Measurements from ENCODE around the gene HS1BP3.

The HS1BP3 gene

DNA sequence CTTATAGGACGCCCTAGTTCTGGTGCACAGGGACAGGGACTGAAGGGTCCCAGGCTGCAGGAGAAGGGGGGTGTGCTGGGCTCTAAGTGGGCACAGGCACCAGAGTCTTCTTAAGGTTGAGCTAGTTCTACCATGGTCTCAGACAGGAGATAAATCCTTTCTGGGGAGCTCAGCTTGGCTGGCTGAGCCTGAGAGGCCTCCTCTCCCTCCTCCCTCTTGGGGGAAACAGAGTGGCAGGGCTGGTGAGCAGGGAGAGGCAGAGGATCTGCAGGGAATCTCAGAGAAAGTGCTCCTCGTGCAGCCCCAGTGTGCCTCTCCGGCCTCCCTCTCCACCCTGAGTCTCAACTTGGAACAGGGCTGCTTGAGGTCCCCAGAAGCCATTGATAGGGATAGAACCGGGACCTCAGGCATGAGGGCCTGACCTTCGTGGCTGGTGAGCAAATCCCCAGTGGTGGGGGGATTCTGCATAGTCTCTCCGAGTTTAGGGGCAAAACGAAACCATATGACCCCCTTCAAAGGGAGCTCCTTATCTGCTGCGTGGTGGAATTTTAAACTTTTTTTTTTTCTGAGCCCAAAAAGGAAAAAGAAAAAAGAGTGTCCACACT lies 18.1 kb upstream of the HS1BP3 start:
- ATAC-seq (no peak), DNase-seq (ENCODE audit: low spot score in 2 of 2) (no peak)
- Mint-ChIP-seq H3K4me1 (peaks cover 25% of the 10 kb centered on the region), H3K4me3 (no peak overlapping the region), H3K9me3 (no peaks in the 10 kb centered on the region), H3K36me3 (peaks cover 6% of the 10 kb centered on the region), H3K27ac (no peak overlapping the region)

DNA sequence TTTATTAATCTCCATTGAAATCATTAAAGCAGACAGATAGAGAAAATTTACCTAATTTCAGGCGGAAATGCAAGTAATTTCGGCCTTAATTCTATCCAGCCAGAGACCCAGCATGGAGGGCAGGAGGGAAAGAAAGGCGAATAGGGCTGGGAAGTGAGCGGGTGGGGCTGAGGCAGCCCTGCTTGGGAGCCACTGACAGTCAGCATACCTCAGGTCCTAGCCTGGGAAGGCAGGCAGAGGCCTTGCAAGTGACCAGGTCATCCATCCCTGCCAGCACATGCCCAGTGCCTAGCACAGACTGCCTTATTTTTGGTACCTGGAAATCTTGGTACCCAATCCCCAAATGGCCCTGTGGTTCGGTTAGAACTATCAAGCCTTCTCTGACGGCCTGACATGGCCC lies 17.6 kb upstream of the HS1BP3 start:
- ATAC-seq (no peak), DNase-seq (ENCODE audit: low spot score in 2 of 2) (no peak)
- Mint-ChIP-seq H3K9me3 (no peaks in the 10 kb centered on the region), H3K36me3 (peaks cover 6% of the 10 kb centered on the region), H3K4me1 (peaks cover 25% of the 10 kb centered on the region), H3K27ac (no peak overlapping the region), H3K4me3 (peak overlapping the region; percentile 22)

DNA sequence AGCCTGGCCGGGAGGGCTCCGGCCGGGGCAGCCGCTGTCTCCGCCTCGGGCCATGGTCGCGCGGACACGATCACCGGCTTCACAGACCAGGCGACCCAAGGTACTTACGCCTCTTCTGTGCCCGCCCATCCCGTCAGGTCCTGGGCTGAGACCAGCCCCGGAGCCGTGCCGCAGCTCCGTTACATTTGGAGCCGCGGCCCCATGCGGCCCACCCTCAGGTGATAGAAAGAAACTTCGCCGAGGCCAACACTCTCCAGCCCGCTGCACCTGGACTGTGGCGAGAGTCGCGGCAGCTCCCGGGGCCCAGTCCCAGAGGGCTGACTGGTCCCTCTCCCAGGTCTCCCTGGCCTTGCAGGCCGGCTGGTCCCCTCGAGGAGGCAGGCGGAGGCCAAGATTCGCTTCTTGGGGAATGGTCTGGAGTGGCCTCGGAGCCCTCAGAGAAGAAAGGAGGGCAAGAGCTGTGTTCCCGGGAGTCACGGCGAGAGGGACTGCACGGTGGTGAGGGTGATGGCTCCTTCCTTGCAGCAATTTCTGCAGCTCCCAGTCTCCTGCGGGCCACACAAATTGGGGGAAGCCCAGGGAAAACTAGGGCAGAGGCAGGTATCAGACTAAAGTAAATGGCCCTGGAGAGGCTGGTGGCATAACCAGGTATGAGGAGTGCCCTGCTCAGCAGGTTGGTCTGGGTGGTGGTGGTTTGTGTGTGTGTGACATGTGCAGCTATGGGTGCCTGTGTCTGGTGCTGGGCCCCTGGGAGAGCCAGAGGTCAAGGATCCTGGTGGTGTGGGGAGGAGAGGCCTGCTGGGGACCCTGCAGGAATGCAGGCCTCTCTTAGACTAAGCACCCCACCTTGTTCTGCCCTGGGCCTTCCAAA lies 16.9 kb upstream of the HS1BP3 start:
- Mint-ChIP-seq H3K4me1 (peaks cover 25% of the 10 kb centered on the region), H3K36me3 (peaks cover 6% of the 10 kb centered on the region), H3K9me3 (no peaks in the 10 kb centered on the region), H3K4me3 (peak overlapping the region; percentile 22), H3K27ac (no peak overlapping the region)
- ATAC-seq (no peak), DNase-seq (ENCODE audit: low spot score in 2 of 2) (no peak)

DNA sequence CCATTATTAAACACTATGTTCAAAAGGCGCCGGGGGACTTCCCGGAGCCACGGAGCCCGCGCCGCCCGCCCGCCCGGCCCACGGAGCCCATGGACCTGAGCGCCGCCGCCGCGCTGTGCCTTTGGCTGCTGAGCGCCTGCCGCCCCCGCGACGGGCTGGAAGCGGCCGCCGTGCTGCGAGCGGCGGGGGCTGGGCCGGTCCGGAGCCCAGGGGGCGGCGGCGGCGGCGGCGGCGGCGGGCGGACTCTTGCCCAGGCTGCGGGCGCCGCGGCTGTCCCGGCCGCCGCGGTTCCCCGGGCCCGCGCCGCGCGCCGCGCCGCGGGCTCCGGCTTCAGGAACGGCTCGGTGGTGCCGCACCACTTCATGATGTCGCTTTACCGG lies 16.2 kb upstream of the HS1BP3 start:
- peaks cover 6% of the 10 kb centered on the region for H3K36me3 Mint-ChIP-seq
- ATAC-seq (peak; percentile 35), DNase-seq (ENCODE audit: low spot score in 2 of 2) (no peak)
- H3K27ac Mint-ChIP-seq = no peak overlapping the region
- H3K9me3 Mint-ChIP-seq = no peaks in the 10 kb centered on the region
- H3K4me3 Mint-ChIP-seq = peak overlapping the region; percentile 71
- peaks cover 23% of the 10 kb centered on the region for H3K4me1 Mint-ChIP-seq

DNA sequence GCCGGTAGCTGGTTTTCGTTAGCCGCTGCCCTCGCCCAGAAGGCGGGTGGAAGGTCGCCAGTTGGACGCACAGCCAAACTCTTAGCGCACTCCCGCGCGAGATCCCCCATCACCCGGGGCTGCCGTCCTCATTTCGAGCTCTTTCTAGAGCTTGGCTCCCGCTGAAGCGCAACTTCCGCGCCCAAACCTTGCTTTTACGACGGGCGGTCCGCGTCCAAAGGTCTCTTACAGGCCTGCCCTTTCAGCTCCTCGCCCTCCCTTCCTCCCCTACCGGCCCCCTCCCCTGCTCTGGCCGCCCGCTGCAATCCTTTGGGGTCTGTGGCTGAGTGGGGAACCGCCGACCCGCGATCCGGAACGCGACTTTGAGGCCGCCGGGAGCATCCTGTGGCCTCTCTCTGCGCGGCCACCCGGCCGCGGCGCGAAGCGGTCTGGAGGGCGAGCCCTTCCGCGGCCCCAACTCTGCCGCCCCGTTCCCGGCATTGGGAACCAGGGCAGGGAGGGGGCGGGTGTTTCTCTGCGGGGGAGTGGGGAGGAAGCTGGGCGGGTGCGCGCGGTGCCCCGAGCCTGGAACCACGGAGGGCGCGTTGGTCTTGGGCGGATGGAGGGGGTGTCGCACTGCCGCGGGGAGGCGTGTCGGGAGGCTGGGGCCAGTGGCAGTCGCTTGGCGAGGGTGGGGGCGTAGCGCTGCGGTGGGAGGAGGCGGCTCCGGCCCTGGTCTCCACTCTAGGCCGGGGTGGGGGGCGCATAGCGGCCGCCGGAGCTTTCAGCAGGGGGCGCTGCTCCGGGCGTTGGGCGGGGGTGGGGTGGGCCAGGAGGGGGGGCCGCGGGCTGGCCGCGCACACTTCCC lies 15.6 kb upstream of the HS1BP3 start, which contains the start of gene GDF7:
TSS of gene GDF7 (plus strand) at position 841 of the 847 bp plus-strand sequence. CDS start 96 bp downstream, outside the sequence.
- H3K36me3 Mint-ChIP-seq = peaks cover 6% of the 10 kb centered on the region
- peaks cover 22% of the 10 kb centered on the region for H3K4me1 Mint-ChIP-seq
- H3K27ac Mint-ChIP-seq = peak within 1 kb of the TSS; percentile 23
- peak within 1 kb of the TSS; percentile 71 for H3K4me3 Mint-ChIP-seq
- H3K9me3 Mint-ChIP-seq = no peaks in the 10 kb centered on the region
- ATAC-seq = peak; percentile 14
- no peak for DNase-seq (ENCODE audit: low spot score in 2 of 2)

DNA sequence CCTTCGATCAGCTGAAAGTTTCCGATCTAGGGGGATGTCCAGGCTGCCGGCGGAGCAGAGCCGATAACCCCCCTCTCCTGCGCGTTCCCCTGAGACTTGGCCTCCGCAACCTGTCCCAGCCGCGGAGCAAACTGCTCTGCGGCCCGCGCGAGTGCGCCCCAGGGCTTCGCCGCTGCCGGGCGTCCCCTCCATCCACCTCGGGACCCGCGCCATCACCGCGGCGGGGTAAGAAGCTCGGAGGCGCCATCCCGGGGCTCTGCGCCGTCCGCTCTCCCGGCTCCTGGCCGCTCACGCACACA lies 15.1 kb upstream of the HS1BP3 start:
- peak overlapping the region; percentile 23 for H3K27ac Mint-ChIP-seq
- H3K36me3 Mint-ChIP-seq = peaks cover 6% of the 10 kb centered on the region
- peak in 1 of 2 donors; percentile 61 for DNase-seq (ENCODE audit: low spot score in 2 of 2)
- peak overlapping the region; percentile 71 for H3K4me3 Mint-ChIP-seq
- no peaks in the 10 kb centered on the region for H3K9me3 Mint-ChIP-seq
- H3K4me1 Mint-ChIP-seq = peaks cover 17% of the 10 kb centered on the region
- no peak for ATAC-seq

- no peak overlapping the region for H3K27ac Mint-ChIP-seq
- H3K4me1 Mint-ChIP-seq = peaks cover 17% of the 10 kb centered on the region
- peaks cover 6% of the 10 kb centered on the region for H3K36me3 Mint-ChIP-seq
- ATAC-seq = no peak
- H3K9me3 Mint-ChIP-seq = no peaks in the 10 kb centered on the region
- DNase-seq (ENCODE audit: low spot score in 2 of 2) = no peak
- peak overlapping the region; percentile 71 for H3K4me3 Mint-ChIP-seq
These were observed 14.5 kb upstream of the HS1BP3 start for GRCh38 chr2:20665243-20666004.

GRCh38 chr2:20664431-20665242 lies 13.7 kb upstream of the HS1BP3 start:
- ATAC-seq (no peak), DNase-seq (ENCODE audit: low spot score in 2 of 2) (no peak)
- H3K4me1 Mint-ChIP-seq = peaks cover 17% of the 10 kb centered on the region
- no peaks in the 10 kb centered on the region for H3K9me3 Mint-ChIP-seq
- H3K4me3 Mint-ChIP-seq = peak overlapping the region; percentile 71
- peaks cover 6% of the 10 kb centered on the region for H3K36me3 Mint-ChIP-seq
- H3K27ac Mint-ChIP-seq = no peak overlapping the region

GRCh38 chr2:20664071-20664390 lies 13.1 kb upstream of the HS1BP3 start:
- Mint-ChIP-seq H3K9me3 (no peaks in the 10 kb centered on the region), H3K4me3 (no peak overlapping the region), H3K4me1 (peaks cover 17% of the 10 kb centered on the region), H3K36me3 (peaks cover 6% of the 10 kb centered on the region), H3K27ac (no peak overlapping the region)
- DNase-seq (ENCODE audit: low spot score in 2 of 2) (no peak), ATAC-seq (no peak)

DNA sequence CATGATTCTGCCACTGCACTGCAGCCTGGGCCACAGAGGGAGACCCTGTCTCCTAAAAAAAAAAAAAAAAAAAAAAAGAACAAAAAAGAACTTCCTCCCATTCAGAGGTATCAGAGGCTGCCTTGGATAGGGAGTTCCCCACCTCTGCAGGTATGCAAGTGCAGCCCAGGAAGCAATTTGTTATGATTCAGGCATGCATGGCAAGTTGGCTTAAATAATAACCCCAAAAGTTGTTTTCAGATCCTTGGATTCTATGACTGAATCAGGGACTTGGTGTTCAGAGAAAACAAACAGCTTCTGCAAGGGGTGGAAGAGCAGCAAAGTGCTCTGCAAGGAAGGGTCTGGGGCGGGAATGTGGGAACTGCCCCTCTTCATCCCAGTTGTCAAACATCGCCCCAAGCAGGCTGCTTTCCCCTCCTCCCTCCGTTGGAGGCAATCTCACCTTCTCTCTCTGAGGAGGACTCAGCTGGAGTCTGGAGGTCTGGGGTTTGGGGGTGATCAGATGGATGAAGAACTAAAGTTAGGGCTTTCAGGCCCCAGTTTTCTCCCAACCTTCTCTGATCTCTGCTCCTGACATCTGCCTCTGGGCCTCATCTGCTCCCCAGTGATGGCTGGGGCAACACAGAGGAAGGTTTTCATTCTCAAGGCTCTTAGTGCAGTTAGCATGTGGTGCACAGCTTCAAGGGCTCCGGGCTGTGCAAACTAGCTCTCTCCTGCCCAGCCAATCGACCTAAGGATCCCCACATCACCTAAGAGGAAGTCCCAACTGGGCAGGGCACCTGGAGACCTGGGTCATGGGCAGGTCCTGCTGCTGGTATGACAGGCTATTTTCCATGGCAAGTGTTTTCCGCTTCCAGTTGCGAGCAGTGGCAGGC lies 12.5 kb upstream of the HS1BP3 start:
- no peaks in the 10 kb centered on the region for H3K9me3 Mint-ChIP-seq
- DNase-seq (ENCODE audit: low spot score in 2 of 2) (no peak), ATAC-seq (no peak)
- H3K36me3 Mint-ChIP-seq = peaks cover 6% of the 10 kb centered on the region
- no peak overlapping the region for H3K27ac Mint-ChIP-seq
- peaks cover 17% of the 10 kb centered on the region for H3K4me1 Mint-ChIP-seq
- no peak overlapping the region for H3K4me3 Mint-ChIP-seq

DNA sequence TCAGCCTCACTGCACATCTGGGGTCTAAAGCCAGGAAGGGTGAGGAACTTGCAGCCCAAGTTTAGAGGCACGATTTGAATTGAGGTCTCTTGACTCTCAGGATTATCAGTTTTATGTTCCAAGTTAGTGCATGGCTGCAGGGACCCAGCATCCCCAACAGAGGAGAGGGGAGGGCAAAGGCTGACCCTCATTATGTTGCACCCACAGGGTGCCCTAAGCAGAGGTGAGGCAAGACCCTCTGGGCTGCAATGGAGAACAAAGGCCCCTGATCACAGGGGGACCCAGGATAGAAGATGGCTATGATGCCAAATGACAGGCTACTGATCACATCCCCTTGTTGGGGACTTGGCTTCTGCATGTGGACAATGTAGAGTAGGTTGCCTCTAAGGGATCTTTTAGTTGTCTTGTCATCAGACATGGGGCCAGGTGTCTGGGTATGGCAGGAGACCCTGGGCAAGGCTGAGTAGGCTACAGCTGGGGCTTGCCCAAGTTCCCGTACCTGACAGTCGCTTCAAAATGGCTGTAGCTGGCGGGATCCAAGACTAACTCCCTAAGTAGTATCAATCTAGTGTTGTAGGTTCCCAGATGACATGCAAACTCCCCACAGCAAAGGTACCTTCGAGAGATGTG lies 11.5 kb upstream of the HS1BP3 start:
- Mint-ChIP-seq H3K9me3 (no peaks in the 10 kb centered on the region), H3K4me3 (no peak overlapping the region), H3K4me1 (peaks cover 17% of the 10 kb centered on the region), H3K36me3 (peaks cover 6% of the 10 kb centered on the region), H3K27ac (no peak overlapping the region)
- ATAC-seq = no peak
- DNase-seq (ENCODE audit: low spot score in 2 of 2) = no peak

DNA sequence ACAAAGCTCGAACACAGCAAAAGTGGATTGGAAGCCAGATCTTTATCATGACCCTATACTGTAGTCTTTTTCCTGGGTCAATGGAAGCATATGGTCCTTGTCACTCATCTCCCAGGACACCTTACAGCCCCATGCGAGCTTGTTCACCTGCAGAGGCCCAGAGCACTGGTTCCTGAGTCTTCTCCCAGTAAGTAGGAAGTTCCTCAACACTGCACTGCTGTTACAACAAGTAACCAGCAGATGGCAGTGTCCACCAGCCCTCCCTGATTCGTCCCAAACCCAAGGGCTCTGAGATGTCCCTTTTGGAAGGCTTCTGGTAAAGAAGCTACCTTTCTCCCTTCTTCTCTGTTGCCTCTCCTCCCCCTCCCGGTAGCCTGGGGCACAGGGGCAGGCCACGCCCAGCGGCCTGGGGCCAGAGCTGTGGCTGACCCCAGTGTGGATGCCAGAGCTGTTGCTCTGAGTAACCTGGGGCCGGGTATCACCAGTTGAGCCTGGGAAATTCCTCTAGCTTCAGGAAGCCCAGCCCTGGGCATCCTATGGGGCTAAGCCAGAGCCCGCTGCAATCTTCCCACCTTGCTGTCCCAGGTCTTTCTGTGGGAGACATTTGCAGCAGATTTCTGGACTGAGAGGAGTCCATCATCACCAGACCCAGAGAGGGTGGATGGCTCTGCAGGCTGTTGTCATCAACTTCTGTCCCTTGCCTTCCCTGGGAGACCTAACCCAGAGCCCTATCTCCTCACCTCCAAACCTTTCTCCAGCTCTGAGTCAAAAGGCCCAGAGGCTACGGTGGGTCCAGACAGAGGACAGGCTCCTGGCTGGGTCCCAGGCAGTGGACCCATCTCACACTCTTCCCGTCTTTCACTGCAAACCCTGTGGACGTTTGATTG lies 10.8 kb upstream of the HS1BP3 start:
- Mint-ChIP-seq H3K4me3 (no peak overlapping the region), H3K27ac (no peak overlapping the region), H3K4me1 (peaks cover 17% of the 10 kb centered on the region), H3K36me3 (peaks cover 6% of the 10 kb centered on the region), H3K9me3 (no peaks in the 10 kb centered on the region)
- DNase-seq (ENCODE audit: low spot score in 2 of 2) = peak; percentile 56 to 81
- ATAC-seq = peak; percentile 61

All from stimulated activated effector memory CD8-positive, alpha-beta T cell treated with anti-CD3 and anti-CD28 coated beads, Interleukin-12 subunit alpha, Interleukin-12 subunit beta, amount 100 ng/mL, for 72 hours (primary cell).